ENCODE measurements around the gene RAB1A.

DNA sequence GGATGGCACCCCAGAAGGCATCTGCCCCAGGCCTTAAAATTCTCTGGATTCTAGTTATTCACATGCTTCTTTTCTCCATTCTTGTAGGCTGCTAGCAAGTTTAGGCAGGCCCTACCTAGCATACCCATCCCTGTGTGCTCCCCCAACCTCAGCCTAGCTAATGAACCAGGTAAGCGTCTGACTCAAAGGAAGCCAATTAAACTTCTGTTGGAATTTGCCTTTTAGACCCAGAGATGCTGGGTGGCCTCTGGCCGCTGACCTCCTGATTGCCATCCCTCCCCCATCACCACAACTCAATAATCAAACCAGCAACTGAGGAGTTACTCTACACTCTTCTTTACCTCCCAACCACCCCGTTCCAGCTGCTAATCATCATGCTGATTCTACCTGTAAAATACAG lies 92.7 kb downstream of the RAB1A start:
- no peak for TF ChIP-seq CTCF (IDR thresholded peaks at IDR 0.05)
- no peak for TF ChIP-seq POLR2A (IDR thresholded peaks at IDR 0.05)

Measured in uterus (tissue), 2 donors.